ENCODE measurements around the gene ADARB2.

The ADARB2 gene

GRCh38 chr10:1559311-1559710 lies 178.0 kb downstream of the ADARB2 start:
- Histone ChIP-seq H3K36me3 (ENCODE audit: insufficient read depth, low read length) (no peaks in the 10 kb centered on the region), H3K9me3 (ENCODE audit: control insufficient read depth, insufficient read depth, low read length) (no peaks in the 10 kb centered on the region), H3K9ac (ENCODE audit: low read depth, low read length) (no peak overlapping the region), H3K4me1 (ENCODE audit: insufficient read depth, low read length) (no peaks in the 10 kb centered on the region)

DNA sequence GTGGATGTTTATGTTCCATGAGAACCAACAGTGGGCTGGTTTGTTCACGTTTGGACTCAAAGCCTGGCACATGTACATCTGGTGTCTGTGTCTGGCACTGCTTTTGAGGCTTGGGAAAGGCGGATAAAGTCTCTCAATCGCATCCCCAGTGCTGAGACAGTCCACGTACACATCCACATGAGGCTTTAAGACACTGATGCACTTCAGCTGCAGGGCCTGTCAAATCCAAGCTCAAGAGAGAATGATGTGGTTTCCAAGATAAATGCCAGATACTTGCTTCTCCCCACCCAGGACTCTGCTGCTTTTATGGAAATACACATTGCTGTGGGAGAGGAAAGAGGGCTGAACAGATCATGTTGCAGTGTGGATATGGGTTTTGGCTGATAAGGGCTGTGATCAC lies 178.4 kb downstream of the ADARB2 start:
- H3K36me3 ChIP-seq (ENCODE audit: insufficient read depth, low read length): no peaks in the 10 kb centered on the region
- H3K4me1 ChIP-seq (ENCODE audit: insufficient read depth, low read length): no peaks in the 10 kb centered on the region
- H3K9me3 ChIP-seq (ENCODE audit: control insufficient read depth, insufficient read depth, low read length): no peaks in the 10 kb centered on the region
- no peak overlapping the region for H3K9ac ChIP-seq (ENCODE audit: low read depth, low read length)

DNA sequence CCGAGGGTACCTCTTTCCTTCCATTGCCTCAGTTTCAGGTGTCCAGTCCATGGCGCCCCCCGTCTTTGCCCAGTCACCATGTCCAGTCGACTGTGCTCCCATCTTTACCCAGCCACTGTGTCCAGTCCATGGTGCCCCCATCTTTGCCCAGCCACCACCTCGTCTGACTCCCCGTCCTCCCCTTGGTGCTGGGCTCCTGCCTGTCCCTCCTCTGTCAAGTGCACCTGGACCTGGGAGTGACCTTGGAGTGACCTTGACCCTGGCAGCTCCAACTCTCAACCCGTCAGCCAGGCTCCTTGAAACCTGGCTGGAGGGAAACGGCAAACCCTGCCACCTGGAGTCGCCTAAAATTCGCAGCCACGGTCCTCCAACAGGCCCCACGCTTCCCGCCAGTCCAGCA lies 180.2 kb downstream of the ADARB2 start:
- Histone ChIP-seq H3K36me3 (ENCODE audit: insufficient read depth, low read length) (no peaks in the 10 kb centered on the region), H3K9ac (ENCODE audit: low read depth, low read length) (no peak overlapping the region), H3K9me3 (ENCODE audit: control insufficient read depth, insufficient read depth, low read length) (no peaks in the 10 kb centered on the region), H3K4me1 (ENCODE audit: insufficient read depth, low read length) (no peaks in the 10 kb centered on the region)

GRCh38 chr10:1556496-1556895 lies 180.8 kb downstream of the ADARB2 start:
- no peak overlapping the region for H3K9ac ChIP-seq (ENCODE audit: low read depth, low read length)
- H3K36me3 ChIP-seq (ENCODE audit: insufficient read depth, low read length): no peaks in the 10 kb centered on the region
- no peaks in the 10 kb centered on the region for H3K4me1 ChIP-seq (ENCODE audit: insufficient read depth, low read length)
- no peaks in the 10 kb centered on the region for H3K9me3 ChIP-seq (ENCODE audit: control insufficient read depth, insufficient read depth, low read length)

DNA sequence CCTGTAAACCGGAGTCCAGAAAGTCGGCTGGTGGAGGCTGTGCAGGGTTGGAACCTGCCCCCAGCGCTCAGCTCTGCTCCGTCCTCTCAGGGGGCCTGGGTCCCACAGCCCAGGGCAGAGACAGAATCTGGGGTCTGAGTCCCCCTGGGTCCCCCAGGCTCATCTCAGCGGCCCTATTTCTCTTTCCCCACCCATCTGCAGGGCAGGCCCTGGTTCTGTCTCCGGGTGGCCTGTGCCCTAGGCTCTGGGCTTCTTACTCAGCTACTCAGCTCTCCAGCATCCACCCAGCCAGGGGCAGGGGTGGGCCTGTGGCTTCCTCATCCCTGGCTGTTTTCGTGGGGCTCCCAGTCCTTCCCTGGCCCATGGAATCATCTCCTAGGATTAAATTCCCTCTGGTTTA lies 183.4 kb downstream of the ADARB2 start:
- Histone ChIP-seq H3K9me3 (ENCODE audit: control insufficient read depth, insufficient read depth, low read length) (no peaks in the 10 kb centered on the region), H3K36me3 (ENCODE audit: insufficient read depth, low read length) (no peaks in the 10 kb centered on the region), H3K4me1 (ENCODE audit: insufficient read depth, low read length) (no peaks in the 10 kb centered on the region), H3K9ac (ENCODE audit: low read depth, low read length) (no peak overlapping the region)

GRCh38 chr10:1552881-1553670 lies 184.2 kb downstream of the ADARB2 start:
- no peak overlapping the region for H3K9ac ChIP-seq (ENCODE audit: low read depth, low read length)
- no peaks in the 10 kb centered on the region for H3K4me1 ChIP-seq (ENCODE audit: insufficient read depth, low read length)
- peaks cover 3% of the 10 kb centered on the region for H3K9me3 ChIP-seq (ENCODE audit: control insufficient read depth, insufficient read depth, low read length)
- H3K36me3 ChIP-seq (ENCODE audit: insufficient read depth, low read length): no peaks in the 10 kb centered on the region

DNA sequence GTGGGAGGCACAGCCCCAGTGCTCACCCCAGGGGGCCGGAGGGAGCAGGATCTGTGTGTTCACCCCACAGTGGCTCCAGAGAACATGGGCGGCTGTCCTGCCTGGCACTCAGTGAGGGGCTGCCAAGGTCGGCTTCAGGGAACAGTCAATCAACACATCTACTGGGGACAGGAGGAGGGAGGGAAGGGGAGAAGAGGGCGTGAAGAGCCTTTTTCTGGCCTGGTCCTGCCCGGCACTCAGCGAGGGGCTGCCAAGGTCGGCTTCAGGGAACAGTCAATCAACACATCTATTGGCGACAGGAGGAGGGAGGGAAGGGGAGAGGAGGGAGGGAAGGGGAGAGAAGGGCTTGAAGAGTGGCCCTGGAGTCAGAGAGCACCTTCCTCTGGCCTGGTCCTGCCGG lies 184.9 kb downstream of the ADARB2 start:
- Histone ChIP-seq H3K36me3 (ENCODE audit: insufficient read depth, low read length) (no peaks in the 10 kb centered on the region), H3K9ac (ENCODE audit: low read depth, low read length) (no peak overlapping the region), H3K4me1 (ENCODE audit: insufficient read depth, low read length) (no peaks in the 10 kb centered on the region), H3K9me3 (ENCODE audit: control insufficient read depth, insufficient read depth, low read length) (peaks cover 5% of the 10 kb centered on the region)

GRCh38 chr10:1551636-1552338 lies 185.5 kb downstream of the ADARB2 start:
- no peaks in the 10 kb centered on the region for H3K36me3 ChIP-seq (ENCODE audit: insufficient read depth, low read length)
- H3K9ac ChIP-seq (ENCODE audit: low read depth, low read length): no peak overlapping the region
- no peaks in the 10 kb centered on the region for H3K4me1 ChIP-seq (ENCODE audit: insufficient read depth, low read length)
- peaks cover 5% of the 10 kb centered on the region for H3K9me3 ChIP-seq (ENCODE audit: control insufficient read depth, insufficient read depth, low read length)

DNA sequence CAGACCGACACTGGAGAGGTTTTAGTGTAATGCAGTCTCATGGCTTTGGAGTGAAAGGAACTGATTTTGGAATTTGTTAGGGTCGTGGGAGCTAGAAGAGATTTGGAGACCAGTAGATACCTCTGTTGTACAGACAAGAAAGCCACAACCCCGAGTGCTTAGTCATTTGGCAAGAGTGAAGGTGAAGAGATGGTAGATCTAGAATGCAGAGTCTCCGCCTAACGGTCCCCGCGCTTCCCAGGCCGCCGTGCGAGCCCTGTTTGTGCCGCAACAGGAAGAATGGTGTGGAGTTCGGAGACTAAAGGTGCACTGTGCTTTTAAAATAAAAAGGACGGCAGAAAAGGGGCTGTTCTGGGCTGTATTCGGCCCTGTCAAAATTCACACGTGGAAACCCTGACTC lies 186.7 kb downstream of the ADARB2 start:
- no peak overlapping the region for H3K9ac ChIP-seq (ENCODE audit: low read depth, low read length)

GRCh38 chr10:1550291-1550595 lies 187.1 kb downstream of the ADARB2 start:
- no peaks in the 10 kb centered on the region for H3K36me3 ChIP-seq (ENCODE audit: insufficient read depth, low read length)
- H3K9ac ChIP-seq (ENCODE audit: low read depth, low read length): no peak overlapping the region
- peaks cover 5% of the 10 kb centered on the region for H3K9me3 ChIP-seq (ENCODE audit: control insufficient read depth, insufficient read depth, low read length)
- no peaks in the 10 kb centered on the region for H3K4me1 ChIP-seq (ENCODE audit: insufficient read depth, low read length)

More for the DNA sequence above, 186.7 kb downstream of the ADARB2 start:
- Histone ChIP-seq H3K4me1 (ENCODE audit: insufficient read depth, low read length) (no peaks in the 10 kb centered on the region), H3K9me3 (ENCODE audit: control insufficient read depth, insufficient read depth, low read length) (peaks cover 5% of the 10 kb centered on the region), H3K36me3 (ENCODE audit: insufficient read depth, low read length) (no peaks in the 10 kb centered on the region)

DNA sequence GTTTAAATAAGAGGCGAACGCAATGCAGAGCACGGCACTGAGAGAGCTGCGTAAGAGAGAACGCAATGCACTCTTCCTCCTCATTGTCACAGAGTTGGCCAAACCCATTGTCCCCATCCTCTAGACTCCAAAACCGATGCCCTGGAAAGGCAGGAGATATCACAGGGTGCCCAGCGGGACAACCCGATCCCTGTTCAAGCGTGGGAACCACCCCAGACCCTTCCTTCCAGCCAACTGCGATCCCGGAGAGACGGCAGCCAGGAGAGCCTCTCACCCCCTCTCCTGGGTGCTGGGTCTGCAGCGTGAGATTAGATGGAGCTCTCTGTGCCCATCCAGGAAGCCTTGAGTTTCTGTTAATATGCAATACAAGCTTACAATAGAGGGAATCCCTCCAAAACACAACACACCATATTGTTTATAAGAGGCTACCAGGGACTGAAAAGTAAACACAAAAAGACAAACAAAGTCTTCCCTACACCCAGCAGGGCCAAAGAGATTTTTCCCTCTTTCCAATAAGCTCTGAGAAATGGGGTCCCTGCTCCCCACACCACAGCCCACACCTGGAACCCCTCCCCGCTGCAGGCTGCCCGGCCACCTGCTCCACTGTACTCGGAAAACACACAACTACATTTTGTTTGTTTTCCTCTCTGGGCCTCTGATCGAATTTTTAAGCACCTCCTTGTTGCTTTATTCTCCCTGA lies 187.6 kb downstream of the ADARB2 start:
- no peaks in the 10 kb centered on the region for H3K36me3 ChIP-seq (ENCODE audit: insufficient read depth, low read length)
- H3K9ac ChIP-seq (ENCODE audit: low read depth, low read length): no peak overlapping the region
- H3K9me3 ChIP-seq (ENCODE audit: control insufficient read depth, insufficient read depth, low read length): peaks cover 5% of the 10 kb centered on the region
- no peaks in the 10 kb centered on the region for H3K4me1 ChIP-seq (ENCODE audit: insufficient read depth, low read length)

GRCh38 chr10:1548596-1548995 lies 188.7 kb downstream of the ADARB2 start:
- Histone ChIP-seq H3K9me3 (ENCODE audit: control insufficient read depth, insufficient read depth, low read length) (peaks cover 5% of the 10 kb centered on the region), H3K4me1 (ENCODE audit: insufficient read depth, low read length) (no peaks in the 10 kb centered on the region), H3K36me3 (ENCODE audit: insufficient read depth, low read length) (no peaks in the 10 kb centered on the region), H3K9ac (ENCODE audit: low read depth, low read length) (no peak overlapping the region)

GRCh38 chr10:1548146-1548545 lies 189.2 kb downstream of the ADARB2 start:
- Histone ChIP-seq H3K4me1 (ENCODE audit: insufficient read depth, low read length) (no peaks in the 10 kb centered on the region), H3K9me3 (ENCODE audit: control insufficient read depth, insufficient read depth, low read length) (peaks cover 5% of the 10 kb centered on the region), H3K36me3 (ENCODE audit: insufficient read depth, low read length) (no peaks in the 10 kb centered on the region), H3K9ac (ENCODE audit: low read depth, low read length) (no peak overlapping the region)

GRCh38 chr10:1546431-1547110 lies 190.8 kb downstream of the ADARB2 start:
- Histone ChIP-seq H3K36me3 (ENCODE audit: insufficient read depth, low read length) (no peaks in the 10 kb centered on the region), H3K9me3 (ENCODE audit: control insufficient read depth, insufficient read depth, low read length) (peaks cover 5% of the 10 kb centered on the region), H3K4me1 (ENCODE audit: insufficient read depth, low read length) (no peaks in the 10 kb centered on the region), H3K9ac (ENCODE audit: low read depth, low read length) (no peak overlapping the region)

Data from ES-I3 (cell line).